Sciatic nerve (tissue), 2 donors: ENCODE results near the gene KIF6. TPM values are rescaled to one million over a fixed set of nuclear protein-coding genes. Genes with fewer than 3 reads are reported as not detected.

ENCODE experiments used
- ATAC-seq: fragments of 200-7000 bp; cut with Tn5 transposase; one replicate; pipeline ENCODE4 v1.9.1; 2020; ENCODE audit warnings: mild to moderate bottlenecking, moderate library complexity
- DNase-seq: peaks from one replicate; pipeline ENCODE4 v3.0.0-alpha.2; 2020; ENCODE audit warnings: low spot score
- intact Hi-C: fragments of 100-400 bp; cut with DNase I; formaldehyde crosslinking; loops from one replicate; pipeline ENCODE4 v1.14.2; 2022
- total RNA-seq: library from RNA; stranded (reverse); fragmentation: NEBNext Ultra II Directional; extraction: Animal tissue kit (Norgen Biotek cat#: 25700); gene quantifications from one replicate; pipeline ENCODE4 v1.2.1, GENCODE V29; 2021
- donor health status: DM: no; HTN: no; CAD: no.
- donor health status: DM: no; HTN: no; CAD: no.

KIF6 gene
- total RNA-seq, 1 donor from 2014 or later: 0.53 TPM

DNA sequence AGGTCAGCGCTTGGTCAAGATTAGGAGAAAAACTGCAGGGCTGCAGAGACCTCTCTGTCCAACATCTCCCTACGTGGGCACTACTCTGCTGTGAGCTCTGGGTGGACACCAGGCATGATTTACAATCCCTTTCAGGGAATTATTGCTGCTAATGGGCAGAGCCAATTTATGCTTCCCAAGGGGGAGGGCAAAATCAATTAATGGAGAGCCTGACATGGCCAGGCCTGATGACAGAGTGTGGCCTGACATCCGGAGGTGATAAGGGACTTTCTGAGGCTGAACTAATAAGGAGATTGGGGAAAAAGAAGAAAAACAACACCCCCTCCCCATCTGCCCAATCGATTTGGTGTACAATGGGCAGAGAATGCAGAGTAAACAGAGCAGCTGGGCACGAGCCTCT is 397.7 kb downstream of the KIF6 start:
- DNase-seq (no peak), ATAC-seq (no peak)
- intact Hi-C loops: no loop called here

DNA sequence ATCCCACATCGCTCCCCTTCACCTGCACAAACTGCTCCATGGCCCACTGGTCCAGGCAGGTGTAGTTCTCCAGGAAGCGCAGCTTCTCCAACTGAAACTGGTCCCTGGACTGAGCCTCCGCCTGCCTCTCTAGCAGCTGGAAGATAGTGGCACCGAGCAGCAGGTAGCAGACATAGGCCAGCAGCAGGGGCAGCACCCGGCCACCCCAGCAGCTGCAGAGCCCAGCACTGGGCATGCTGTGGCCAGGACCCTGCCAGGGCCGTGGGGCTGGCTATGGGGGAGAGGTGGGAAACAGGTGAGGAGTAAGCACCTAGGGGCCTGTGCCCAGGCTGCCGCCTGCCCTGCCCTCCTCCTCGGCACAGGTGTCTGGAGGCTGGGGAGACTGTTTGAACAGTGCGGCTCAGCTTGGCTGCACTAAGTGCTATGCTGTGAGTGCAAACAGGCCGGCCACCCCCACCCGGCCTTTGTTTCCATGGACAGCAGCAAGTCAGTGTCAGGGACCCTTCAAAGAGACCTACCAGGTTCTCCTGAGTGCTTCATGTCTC is 402.8 kb downstream of the KIF6 start, which contains the start of gene KCNK16:
KCNK16 (minus strand) TSS at position 397 of the 545 bp plus-strand sequence; CDS start at position 235, 162 bp downstream.
- no peak for DNase-seq
- intact Hi-C loops: no loop called here
- no peak for ATAC-seq

DNA sequence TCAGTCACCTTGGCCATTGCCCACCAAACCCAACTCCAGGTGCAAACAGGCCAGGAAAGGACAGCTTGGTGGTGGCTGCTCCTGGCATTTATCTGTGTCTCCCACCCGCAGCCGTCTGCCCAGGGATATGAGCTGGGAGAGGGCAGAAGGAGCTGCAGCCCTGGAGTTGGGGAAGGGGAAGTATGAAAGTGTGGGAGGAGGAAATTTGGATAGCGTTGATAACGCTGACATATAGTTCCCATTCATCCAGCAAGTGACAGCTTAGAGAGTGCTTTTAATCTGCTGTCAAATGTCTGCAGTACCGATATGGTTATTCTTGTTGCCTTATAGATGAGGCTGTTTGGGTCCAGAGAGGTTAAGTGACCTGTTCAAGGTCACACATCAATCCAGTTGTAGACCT is 403.4 kb downstream of the KIF6 start:
- DNase-seq (no peak), ATAC-seq (no peak)
- intact Hi-C loops: no loop called here

GRCh38 chr6:39320363-39320984 is 404.7 kb downstream of the KIF6 start:
- DNase-seq (no peak), ATAC-seq (peak; percentile 70)
- intact Hi-C loops: no loop called here

DNA sequence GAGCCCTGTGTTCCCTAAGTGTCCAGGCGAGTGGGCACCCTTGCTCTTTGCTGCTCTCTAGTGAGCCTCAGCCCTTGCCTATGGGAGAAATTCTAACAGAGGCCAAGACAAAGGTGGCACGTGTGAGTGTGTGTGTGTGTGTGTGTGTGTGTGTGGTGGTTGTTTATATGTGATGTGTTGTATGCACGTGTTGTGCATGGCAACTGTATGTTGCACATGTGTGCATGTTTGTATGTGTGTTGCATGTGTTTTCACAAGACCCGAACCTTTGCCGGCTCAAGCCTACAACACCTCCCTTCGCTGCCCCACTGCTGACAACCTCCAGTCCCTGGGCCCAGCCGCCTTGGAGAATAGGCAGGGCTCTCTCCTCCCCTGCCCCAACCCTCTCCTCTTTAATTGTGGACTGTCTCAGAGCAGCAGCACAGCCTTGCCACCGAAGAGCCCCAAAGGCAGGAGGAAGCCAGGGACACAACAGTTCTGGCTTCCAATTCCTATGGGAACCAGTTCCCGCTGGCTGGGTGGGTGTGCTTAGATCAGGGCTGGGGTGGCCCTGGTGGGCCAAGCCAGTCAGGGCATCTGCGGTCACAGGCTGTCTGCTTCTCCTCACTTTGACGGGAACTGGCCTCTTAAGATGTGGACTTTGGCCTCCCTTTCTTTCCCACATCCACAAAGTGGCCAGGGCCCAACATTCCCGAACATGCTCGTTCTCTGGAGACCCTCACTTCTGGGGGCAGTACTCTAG is 405.4 kb downstream of the KIF6 start:
- intact Hi-C loops: no loop called here
- DNase-seq (no peak), ATAC-seq (peak; percentile 76)

- DNase-seq (no peak), ATAC-seq (no peak)
- intact Hi-C loops: no loop called here
Measured at GRCh38 chr6:39317256-39317655, 408.0 kb downstream of the KIF6 start.

GRCh38 chr6:39314273-39314795 is 410.9 kb downstream of the KIF6 start, which contains the start of gene KCNK17:
Gene KCNK17, minus strand, starts transcription at chr6:39314419. Its CDS starts 99 bp downstream, at chr6:39314320.
- intact Hi-C loops: no loop called here
- ATAC-seq: peak; percentile 25
- no peak for DNase-seq

GRCh38 chr6:39313526-39314272 is 411.5 kb downstream of the KIF6 start:
- DNase-seq (no peak), ATAC-seq (peak; percentile 33)
- intact Hi-C loops: no loop called here

GRCh38 chr6:39312912-39313525 is 412.2 kb downstream of the KIF6 start:
- intact Hi-C loops: no loop called here

DNA sequence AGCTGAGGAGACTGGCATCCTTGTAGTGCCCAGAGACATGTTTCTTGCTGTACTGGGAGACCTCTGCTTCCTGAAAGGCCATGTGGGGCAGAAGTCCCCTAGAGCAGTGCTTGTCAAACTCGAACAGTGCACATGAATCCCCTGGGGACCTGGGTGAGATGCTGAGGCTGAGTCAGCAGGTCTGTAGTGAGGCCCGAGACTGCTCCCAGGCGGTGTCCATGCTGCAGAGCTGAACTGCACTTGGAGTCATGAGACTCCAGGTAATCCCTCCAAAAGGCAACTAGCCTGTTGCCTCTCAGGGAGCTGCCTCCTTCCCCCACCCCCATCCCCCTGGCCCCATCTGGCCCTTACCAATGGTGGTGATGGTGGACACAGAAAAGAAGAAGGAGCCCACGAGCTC is 414.7 kb downstream of the KIF6 start:
- intact Hi-C loops: no loop called here
- DNase-seq: no peak
- no peak for ATAC-seq

More at GRCh38 chr6:39312912-39313525, 412.2 kb downstream of the KIF6 start:
- DNase-seq: no peak
- ATAC-seq: peak; percentile 44

DNA sequence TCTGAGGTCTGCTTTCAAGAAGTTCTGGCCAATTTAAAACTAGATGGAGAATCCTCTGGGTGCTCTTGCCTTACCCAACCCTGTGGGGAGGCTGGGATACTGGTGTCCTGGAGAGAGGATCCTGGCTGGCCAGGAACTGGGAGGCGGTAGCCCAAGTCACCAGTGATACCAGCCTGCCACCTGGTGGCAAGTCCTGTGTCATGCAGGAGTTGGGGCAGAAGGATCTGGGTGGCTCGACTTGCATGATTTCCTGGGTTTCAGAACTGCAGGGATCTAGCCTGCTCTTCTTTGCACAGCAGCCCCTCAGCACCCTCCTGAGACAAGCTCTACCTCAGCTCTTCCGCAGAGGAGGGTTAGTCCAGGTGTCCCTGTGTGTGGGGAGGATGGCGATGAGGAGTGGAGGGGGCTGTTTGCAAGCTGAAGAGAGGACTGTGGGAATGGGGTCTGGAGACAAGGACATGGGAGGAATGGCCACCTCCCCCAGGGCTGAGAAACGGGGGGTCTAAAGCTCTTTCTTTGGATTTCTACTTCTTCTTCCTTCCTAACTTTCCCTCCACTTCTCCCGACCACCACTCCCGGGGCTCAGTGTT is 415.2 kb downstream of the KIF6 start:
- intact Hi-C loops: no loop called here
- peak; percentile 88 for DNase-seq
- ATAC-seq: peak; percentile 82

DNA sequence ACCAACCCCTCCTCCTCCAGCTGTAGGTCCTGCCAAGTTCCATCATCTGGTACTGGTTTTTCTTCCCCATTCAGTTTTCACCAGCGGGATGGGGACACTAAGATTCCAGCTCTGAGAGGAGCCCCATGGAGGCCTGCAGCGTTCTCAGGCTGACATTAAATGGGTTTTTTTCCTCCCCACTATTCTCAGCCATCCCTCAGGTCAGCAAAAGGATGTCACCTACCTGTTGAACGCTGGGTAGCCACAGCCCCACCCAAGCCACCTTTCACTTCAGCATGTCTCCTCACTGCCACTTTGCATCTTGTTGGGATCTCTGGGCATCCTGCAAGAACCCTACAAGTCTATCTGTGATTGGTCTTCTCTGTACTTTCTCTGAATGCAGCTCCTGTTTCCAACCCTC is 417.7 kb downstream of the KIF6 start:
- intact Hi-C loops: no loop called here
- ATAC-seq: no peak
- DNase-seq: no peak

- ATAC-seq (no peak), DNase-seq (no peak)
- intact Hi-C loops: no loop called here
Measured at GRCh38 chr6:39304951-39305350, 420.3 kb downstream of the KIF6 start.

DNA sequence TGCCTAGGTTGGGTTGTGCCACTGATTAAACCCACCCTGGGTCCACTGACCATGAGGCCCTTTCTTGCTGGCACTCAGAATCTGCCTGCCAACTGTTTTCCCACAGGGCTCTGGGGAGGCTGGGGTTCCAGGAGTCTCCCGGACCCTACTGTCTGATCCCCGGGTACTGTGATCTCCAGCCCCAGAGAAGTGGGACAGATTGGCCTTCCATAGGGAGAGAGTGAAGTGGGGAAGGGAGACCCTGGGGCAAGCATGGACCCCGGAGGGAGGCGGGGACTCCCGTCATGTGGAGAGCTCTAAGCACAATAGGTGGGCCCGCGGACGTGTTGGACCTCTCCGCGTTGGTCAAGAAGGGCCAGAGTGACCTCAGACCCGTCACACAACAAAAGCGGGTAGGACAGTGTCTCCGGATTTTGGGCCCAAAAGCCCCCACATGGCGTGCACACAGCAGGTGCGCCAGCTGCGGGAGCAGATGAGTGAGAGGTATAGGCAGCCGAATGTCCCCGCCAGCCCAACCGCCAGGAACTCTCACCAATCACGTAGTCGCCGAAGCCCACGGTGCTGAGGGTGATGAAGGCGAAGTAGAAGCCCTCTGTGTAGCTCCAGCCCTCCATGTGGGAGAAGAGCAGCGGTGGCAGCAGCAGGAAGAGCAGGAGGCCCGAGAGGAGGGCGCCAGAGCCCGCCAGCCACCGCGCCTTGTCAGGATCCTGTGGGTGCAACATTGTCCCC is 421.6 kb downstream of the KIF6 start:
- DNase-seq: no peak
- peak; percentile 15 for ATAC-seq
- intact Hi-C loops: loop anchor here (2.0 kb wide), 1 partner anchor 137 kb away; no protein-coding TSS in a partner anchor

DNA sequence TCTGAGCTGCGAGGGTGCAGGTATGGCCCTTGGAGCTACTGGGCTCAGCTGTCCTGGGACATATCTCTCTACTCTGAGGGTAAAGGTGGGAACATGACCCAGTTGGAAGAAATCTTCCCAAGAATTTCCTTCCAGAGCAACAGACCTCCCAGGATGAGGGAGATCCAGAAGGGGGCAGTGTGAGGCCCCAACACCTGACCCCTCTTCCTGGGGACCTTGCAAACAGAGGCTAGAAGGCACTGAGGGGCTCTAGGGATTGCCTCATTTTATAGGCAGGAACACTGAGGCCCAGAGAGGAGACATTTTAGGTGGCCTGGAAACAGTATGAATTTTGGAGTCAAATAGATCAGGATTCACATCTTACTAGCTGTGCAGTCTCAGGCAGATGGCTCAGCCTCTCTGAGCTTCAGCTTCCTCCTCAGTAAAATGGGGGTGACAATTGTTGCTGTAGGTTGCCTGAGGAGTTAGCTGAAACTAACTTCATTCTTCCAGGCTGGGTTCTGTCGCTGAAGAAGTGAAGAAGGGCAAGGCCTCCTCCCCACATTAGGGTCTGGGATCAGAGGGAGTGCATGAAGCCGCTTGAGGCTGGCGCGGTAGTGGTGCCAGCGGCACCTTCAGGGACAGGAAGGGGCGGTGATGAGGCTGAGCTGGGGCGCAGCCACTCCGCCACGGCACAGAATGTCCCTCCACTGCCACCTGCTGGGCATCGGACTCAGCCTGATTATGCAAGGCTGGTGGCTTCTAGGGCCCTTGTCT is 422.4 kb downstream of the KIF6 start:
- peak; percentile 93 for ATAC-seq
- DNase-seq: peak; percentile 94
- intact Hi-C loops: loop anchor here (2.0 kb wide), 1 partner anchor 136 kb away; no protein-coding TSS in a partner anchor

GRCh38 chr6:39302011-39302410 is 423.2 kb downstream of the KIF6 start:
- no peak for ATAC-seq
- no peak for DNase-seq
- intact Hi-C loops: loop anchor here (2.0 kb wide), 1 partner anchor 135 kb away; no protein-coding TSS in a partner anchor

DNA sequence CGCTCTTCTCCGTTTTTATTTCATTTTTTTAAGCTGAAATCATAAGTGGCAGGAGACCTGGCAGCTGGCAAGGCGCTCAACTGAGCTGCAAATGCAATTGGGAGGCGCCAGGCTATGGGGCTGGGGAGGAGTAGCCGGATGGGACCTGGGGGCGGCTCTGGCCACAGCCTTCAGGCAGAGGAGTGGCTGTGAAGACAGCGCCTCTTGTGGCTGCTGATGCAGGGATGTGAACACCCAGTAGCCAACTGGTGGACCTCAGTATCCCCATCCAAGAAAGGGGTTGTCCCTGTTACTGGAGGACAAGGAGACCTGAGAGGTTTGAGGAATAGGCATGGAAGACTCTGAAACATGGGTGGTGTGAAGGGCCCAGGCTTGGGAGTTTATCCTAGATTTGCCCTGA is 423.6 kb downstream of the KIF6 start:
- intact Hi-C loops: loop anchor here (2.0 kb wide), 1 partner anchor 135 kb away; no protein-coding TSS in a partner anchor
- ATAC-seq (no peak), DNase-seq (no peak)
